NCI-H82 treated with DMSO at 0.1 percent for 48 hours (cell line): Measurements from ENCODE around the gene PHLPP1.
A peak's percentile ranks its signal among the peaks of the same experiment; 100 is the strongest.
"Not testable (repeated sequence)": the region's sequence is repeated elsewhere in the genome, so short reads cannot be mapped to it uniquely, and the experiment has no call there.

Source experiments
- DNase-seq: peaks from one replicate; lab custom pipeline; 2025; ENCODE audit not compliant: unreplicated experiment; lab: John Stamatoyannopoulos, UW

Gene PHLPP1

GRCh38 chr18:62807396-62807795 lies 92.1 kb downstream of the PHLPP1 start:
- DNase-seq: no peak

GRCh38 chr18:62808123-62808522 lies 92.8 kb downstream of the PHLPP1 start:
- DNase-seq: no peak

GRCh38 chr18:62809445-62809844 lies 94.1 kb downstream of the PHLPP1 start:
- not testable (repeated sequence) for DNase-seq

GRCh38 chr18:62809900-62810299 lies 94.6 kb downstream of the PHLPP1 start:
- DNase-seq: no peak

GRCh38 chr18:62810682-62811081 lies 95.3 kb downstream of the PHLPP1 start:
- DNase-seq: peak; percentile 72

GRCh38 chr18:62811674-62812073 lies 96.3 kb downstream of the PHLPP1 start:
- DNase-seq: no peak

- no peak for DNase-seq
Measured at GRCh38 chr18:62812242-62812641, 96.9 kb downstream of the PHLPP1 start.

GRCh38 chr18:62812876-62813275 lies 97.5 kb downstream of the PHLPP1 start:
- no peak for DNase-seq

GRCh38 chr18:62814132-62814759 lies 98.9 kb downstream of the PHLPP1 start:
- peak; percentile 89 for DNase-seq

GRCh38 chr18:62825382-62825781 lies 110.0 kb downstream of the PHLPP1 start:
- no peak for DNase-seq

GRCh38 chr18:62827397-62827796 lies 112.1 kb downstream of the PHLPP1 start:
- no peak for DNase-seq

- DNase-seq: no peak
Measured at GRCh38 chr18:62828091-62828640, 112.8 kb downstream of the PHLPP1 start.

GRCh38 chr18:62828852-62829251 lies 113.5 kb downstream of the PHLPP1 start:
- DNase-seq: no peak

GRCh38 chr18:62829936-62830335 lies 114.6 kb downstream of the PHLPP1 start:
- DNase-seq: no peak

- DNase-seq: no peak
Measured at GRCh38 chr18:62832282-62832681, 116.9 kb downstream of the PHLPP1 start.

GRCh38 chr18:62833494-62833893 lies 118.2 kb downstream of the PHLPP1 start:
- no peak for DNase-seq

- DNase-seq: no peak
Measured at GRCh38 chr18:62834715-62835114, 119.4 kb downstream of the PHLPP1 start.

- no peak for DNase-seq
Measured at GRCh38 chr18:62837011-62837410, 121.7 kb downstream of the PHLPP1 start.

GRCh38 chr18:62838475-62839098 lies 123.2 kb downstream of the PHLPP1 start:
- DNase-seq: no peak

GRCh38 chr18:62839874-62840713 lies 124.8 kb downstream of the PHLPP1 start:
- DNase-seq: no peak

- no peak for DNase-seq
Measured at GRCh38 chr18:62841405-62841804, 126.1 kb downstream of the PHLPP1 start.

- no peak for DNase-seq
Measured at GRCh38 chr18:62842898-62843297, 127.6 kb downstream of the PHLPP1 start.
